DND-41 (cell line): Measurements from ENCODE around the gene DYSF.

Experiments
- CTCF ChIP-seq: IDR thresholded peaks from 2 replicates; pipeline ENCODE4 v1.5.1; 2012; ENCODE audit warnings: borderline replicate concordance, low read length, moderate library complexity, mild to moderate bottlenecking; ENCODE audit not compliant: poor library complexity, severe bottlenecking; ENCODE audit errors: extremely low read depth
- EZH2 ChIP-seq: IDR thresholded peaks from 3 replicates; pipeline ENCODE4 v1.6.1; 2012; ENCODE audit warnings: borderline replicate concordance, low read depth, mild to moderate bottlenecking, moderate library complexity, low read length, inconsistent platforms; ENCODE audit not compliant: severe bottlenecking

GRCh38 chr2:71715241-71715750 lies 261.9 kb downstream of the DYSF start:
- TF ChIP-seq CTCF, result no peak
- TF ChIP-seq EZH2, result no peak
